NCI-H345 (cell line): ENCODE results near the gene RASD2.
A peak's percentile ranks its signal among the peaks of the same experiment; 100 is the strongest.
"Not testable (repeated sequence)": the region's sequence is repeated elsewhere in the genome, so short reads cannot be mapped to it uniquely, and the experiment has no call there.

Experiments used
- DNase-seq: peaks from one replicate; lab custom pipeline; 2025; lab: John Stamatoyannopoulos, UW

The RASD2 gene

DNA sequence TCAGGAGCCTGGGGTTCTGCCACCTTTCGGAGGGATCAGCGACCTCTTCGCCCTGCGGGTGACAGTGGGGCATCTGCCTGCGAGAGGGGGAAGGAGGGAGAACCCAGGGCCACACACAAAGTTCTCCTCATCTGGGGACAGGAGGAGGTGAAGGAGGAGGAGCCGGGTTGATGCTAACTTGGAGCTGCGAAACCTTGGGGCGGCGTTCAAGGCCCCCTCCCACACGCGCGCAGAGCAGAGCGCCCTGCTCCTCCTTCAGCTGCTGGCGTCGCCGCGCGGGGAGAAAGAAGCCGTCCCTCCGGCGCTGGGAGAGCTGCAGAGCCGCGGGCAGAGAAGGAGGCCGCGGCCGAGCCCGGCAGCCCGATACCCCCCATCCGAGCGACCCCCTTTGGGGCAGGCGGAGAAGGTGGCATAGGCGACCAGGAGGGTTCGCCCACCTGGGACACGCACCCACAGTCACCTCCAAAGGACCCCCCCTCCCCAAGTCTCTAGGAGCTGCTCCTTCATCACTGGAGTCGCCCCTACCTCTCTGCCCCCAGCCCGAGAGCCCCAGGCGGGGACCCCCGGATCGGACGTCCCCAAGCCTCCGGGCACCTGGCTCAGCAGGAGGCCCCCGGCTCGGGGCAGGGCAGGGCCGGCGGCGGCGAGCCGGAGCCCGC lies at the start of gene RASD2:
Gene RASD2, plus strand, starts transcription at position 237 of the 659 bp plus-strand sequence. CDS start 5,979 bp downstream, outside the sequence.
- peak; percentile 54 for DNase-seq

DNA sequence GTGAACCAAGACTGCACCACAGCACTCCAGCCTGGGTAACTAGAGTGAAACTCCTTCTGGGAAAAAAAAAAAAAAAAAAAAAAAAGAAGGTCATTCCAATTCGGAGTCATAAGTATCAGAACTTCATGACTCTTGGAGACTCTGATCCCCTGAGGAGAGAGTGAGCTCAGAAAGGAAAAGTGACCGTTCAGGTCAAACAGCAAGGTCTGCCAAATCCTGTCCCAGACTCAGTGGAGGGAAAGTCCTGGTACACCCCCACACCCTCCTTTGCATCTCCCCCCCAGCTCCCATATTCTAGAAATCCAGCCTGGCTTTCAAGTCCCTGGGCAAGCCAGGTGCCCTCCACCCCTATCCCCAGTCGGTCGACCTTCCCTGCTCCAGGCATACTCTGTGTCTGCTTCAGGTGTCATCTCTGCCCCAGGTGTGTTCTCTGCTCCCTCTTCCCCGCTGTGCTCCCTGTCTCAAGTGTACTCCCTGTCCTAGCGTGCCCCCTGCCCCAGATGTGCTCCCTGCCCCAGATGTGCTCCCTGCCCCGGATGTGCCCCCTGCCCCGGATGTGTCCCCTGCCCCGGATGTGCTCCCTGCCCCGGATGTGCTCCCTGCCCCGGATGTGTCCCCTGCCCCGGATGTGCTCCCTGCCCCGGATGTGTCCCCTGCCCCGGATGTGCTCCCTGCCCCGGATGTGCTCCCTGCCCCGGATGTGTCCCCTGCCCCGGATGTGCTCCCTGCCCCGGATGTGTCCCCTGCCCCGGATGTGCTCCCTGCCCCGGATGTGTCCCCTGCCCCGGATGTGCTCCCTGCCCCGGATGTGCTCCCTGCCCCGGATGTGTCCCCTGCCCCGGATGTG lies 49.3 kb upstream of the RASD2 start:
- not testable (repeated sequence) for DNase-seq

DNA sequence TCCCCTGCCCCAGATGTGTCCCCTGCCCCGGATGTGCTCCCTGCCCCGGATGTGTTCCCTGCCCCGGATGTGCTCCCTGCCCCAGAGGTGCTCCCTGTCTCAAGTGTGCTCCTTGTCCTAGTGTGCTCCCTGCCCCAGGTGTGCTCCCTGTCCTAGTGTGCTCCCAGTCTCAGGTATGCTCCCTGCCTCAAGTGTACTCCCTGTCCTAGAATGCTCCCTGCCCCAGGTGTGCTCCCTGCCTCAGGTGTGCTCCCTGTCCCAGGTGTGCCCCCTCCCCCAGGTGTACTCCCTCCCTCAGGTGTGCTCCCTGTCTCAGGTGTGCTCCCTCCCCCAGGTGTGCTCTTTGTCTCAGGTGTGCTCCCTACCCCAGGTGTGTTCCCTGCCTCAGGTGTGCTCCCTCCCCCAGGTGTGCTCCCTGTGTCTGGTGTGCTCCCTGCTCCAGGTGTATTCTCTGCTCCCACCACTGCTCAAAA lies 48.7 kb upstream of the RASD2 start:
- no peak for DNase-seq

- no peak for DNase-seq
Measured at GRCh38 chr22:35493074-35493473, 47.6 kb upstream of the RASD2 start.

DNA sequence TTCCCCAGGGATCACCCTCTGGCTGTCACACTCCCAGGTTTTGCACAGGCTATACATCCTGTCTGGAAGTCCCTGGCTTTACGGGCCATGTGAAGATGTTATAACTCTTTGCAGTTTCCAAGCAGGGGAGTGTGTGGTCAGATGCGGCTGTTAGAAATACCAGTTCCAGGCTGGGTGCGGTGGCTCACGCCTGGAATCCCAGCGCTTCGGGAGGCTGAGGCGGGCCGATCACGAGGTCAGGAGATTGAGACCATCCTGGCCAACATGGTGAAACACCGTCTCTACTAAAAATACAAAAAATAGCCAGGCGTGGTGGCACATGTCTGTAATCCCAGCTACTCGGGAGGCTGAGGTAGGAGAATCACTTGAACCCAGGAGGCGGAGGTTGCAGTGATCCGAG lies 44.9 kb upstream of the RASD2 start:
- not testable (repeated sequence) for DNase-seq

- no peak for DNase-seq
Measured at GRCh38 chr22:35496768-35497312, 43.8 kb upstream of the RASD2 start.

- no peak for DNase-seq
Measured at GRCh38 chr22:35498026-35498800, 42.4 kb upstream of the RASD2 start.

- no peak for DNase-seq
Measured at GRCh38 chr22:35502836-35503235, 37.8 kb upstream of the RASD2 start.

DNA sequence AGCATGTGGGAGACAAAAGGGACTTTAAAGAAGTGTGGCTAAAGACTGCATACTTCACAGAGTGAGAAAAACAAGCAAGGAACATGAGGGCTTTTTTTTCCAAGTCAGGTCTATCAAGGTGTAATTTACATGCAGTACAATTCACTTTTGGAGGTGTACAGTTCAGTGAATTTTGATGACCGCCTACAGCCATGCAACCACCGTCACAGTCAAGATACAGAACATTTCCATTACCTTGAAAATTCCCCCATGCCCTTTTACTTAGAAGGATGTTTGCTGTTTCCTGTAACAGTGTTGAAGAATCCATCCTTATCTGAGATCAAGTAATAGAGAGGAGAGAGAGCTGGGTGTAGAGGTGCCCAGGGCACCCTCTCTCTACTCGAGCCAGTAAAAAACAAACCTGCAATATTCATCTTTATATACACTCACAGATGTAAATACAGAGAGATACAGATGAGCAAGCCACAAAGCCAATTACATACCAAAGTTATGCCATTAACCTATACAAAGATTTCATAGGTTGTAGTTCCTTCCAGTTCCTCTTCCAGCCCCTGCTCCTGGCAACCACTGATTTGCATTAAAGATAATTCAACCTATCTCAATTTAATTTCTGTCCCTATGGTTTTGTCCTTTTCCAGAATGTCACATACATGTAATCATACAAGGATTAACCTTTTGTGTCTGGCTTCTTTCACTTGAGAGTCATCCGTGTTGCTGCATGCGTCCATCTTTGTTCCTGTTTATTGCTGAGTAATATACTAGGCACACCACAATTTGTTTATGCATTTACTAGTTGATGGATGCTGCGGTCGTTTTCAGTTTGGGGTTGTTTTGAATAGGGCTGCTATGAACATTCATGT lies 35.0 kb upstream of the RASD2 start:
- DNase-seq = no peak

- DNase-seq = no peak
Measured at GRCh38 chr22:35506259-35506570, 34.4 kb upstream of the RASD2 start.

- DNase-seq = not testable (repeated sequence)
Measured at GRCh38 chr22:35507851-35508250, 32.8 kb upstream of the RASD2 start.

- no peak for DNase-seq
Measured at GRCh38 chr22:35509451-35509850, 31.2 kb upstream of the RASD2 start.

GRCh38 chr22:35509960-35510359 lies 30.7 kb upstream of the RASD2 start:
- no peak for DNase-seq

DNA sequence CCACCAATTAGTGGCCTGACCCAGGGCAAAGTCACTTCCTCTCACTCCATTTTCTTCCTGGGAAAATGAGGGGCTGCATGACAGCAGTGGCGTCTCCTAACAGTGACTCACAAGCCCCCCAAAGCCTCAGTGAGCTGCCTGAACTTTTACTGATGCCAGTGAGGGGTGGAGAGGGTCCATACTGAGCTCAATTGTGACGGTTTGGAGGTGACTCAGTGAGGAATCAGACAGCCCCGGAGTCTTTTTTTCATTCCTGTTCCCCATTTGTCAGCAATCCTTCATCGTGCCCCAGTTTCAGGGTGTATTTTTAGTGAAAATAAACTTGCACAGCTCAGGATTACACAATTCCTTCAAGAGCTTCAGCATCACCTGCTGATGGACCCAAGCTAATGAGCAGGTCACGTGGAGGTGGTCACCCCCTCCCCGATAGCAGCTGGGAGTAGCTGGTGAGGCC lies 30.1 kb upstream of the RASD2 start:
- no peak for DNase-seq

GRCh38 chr22:35510951-35511350 lies 29.7 kb upstream of the RASD2 start:
- DNase-seq = no peak

DNA sequence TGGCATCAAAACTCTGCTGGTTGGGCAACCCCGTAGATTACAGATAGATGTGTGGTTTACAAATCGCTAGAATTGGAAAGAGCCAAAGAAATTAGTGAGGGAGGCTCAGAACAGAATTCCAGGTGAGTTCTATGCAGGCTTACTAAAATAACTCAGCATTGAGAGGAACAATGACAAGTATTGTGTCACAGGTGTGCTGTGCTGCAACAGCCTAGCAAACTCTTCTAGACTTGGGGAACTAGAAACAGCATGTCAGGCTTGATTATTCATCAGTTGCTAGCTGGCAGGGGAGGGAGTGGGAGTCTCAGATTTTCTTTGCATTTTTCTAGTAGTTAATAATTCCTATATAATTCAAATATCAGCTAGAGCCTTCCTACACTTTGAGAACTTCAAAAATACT lies 26.3 kb upstream of the RASD2 start:
- DNase-seq = no peak

GRCh38 chr22:35515952-35516351 lies 24.7 kb upstream of the RASD2 start:
- not testable (repeated sequence) for DNase-seq

DNA sequence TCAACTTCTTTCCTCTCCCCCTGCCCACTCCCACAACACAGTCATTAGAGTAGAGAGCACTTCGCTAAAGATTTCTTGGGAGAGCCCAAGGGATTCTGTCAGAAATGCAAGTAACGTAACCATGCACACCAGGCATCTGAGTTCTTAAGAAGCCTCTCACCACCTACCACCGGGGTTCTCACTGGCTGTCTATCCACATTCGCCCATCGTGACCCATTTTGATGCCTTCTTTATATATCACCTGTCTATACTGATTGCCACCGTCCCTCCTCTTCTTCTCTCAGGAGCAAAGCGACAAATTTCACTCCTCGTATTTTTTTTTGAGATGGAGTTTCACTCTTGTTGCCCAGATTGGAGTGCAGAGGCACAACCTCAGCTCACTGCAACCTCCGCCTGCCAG lies 23.9 kb upstream of the RASD2 start:
- no peak for DNase-seq

- DNase-seq = no peak
Measured at GRCh38 chr22:35517207-35517606, 23.4 kb upstream of the RASD2 start.

DNA sequence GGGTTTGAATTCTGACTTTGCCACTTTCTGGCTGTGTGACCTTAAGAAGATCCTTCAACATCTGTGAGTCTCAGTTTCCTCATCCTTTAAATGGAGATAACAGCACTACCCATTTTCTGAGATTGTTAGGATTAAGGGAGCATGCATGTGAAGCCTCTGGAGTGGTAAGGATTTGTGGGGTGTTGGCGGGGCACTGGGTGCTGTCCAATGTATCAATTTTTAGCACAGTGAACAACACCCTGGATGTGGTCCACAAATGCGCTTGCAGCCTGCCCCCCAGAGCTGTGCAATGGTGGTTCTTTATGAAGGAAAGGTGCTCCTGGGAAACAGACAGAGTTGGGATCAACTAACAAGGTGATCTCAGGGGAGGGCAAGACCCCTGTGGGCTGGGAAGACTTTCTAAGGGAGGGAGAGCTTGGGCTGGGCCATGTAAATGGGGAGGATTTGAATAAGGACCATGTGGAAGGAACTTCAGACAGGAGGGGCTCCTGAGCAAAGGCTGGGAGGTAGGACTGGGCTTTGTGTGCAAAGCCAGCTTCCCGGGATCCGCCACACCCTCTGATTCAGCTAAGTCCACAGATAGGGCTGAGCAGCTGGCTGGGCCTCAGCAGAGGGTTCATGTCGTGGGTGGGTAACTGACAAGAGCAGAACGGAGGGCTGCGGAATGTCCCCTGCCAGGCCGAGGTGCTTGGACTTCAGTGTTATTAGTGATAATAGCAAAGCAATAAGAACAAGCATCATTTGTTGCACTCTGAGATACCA lies 22.7 kb upstream of the RASD2 start:
- DNase-seq = no peak

- DNase-seq = no peak
Measured at GRCh38 chr22:35518811-35519210, 21.8 kb upstream of the RASD2 start.
